Thoracic aorta (tissue), 2 donors: ENCODE results near the gene TRPV6. TPM values are rescaled to one million over a fixed set of nuclear protein-coding genes. Genes with fewer than 3 reads are reported as not detected.

Experiments
- ATAC-seq: fragments of 150-250 bp; one replicate; pipeline ENCODE4 v1.8.0; 2017; ENCODE audit warnings: low read depth; ENCODE audit not compliant: insufficient number of reproducible peaks, low FRiP score
- DNase-seq: peaks from one replicate; pipeline ENCODE4 v3.0.0-alpha.2; 2020; ENCODE audit warnings: low spot score
- H3K27ac ChIP-seq, 2 donors: fragments of 200-600 bp; sonication (generic); 1 replicate in 1 of 2; 2 replicates in 1 of 2; pipeline ENCODE4 v1.5.1; 2016; ENCODE audit warnings: mild to moderate bottlenecking in 2 of 2, moderate library complexity in 2 of 2
- H3K27me3 ChIP-seq: fragments of 200-600 bp; sonication (generic); replicated peaks from 2 replicates; pipeline ENCODE4 v1.6.0; 2016; ENCODE audit warnings: mild to moderate bottlenecking; ENCODE audit not compliant: insufficient read depth
- H3K36me3 ChIP-seq: fragments of 200-600 bp; sonication (generic); one replicate; pipeline ENCODE4 v1.5.1; 2016
- H3K4me1 ChIP-seq, 2 donors: fragments of 200-600 bp; sonication (generic); 1 replicate in 1 of 2; 2 replicates in 1 of 2; pipeline versions ENCODE4 v1.5.1 to v1.6.0; 2016; ENCODE audit warnings: low read depth in 2 of 2, mild to moderate bottlenecking in 1 of 2; ENCODE audit not compliant: control insufficient read depth in 1 of 2
- H3K4me3 ChIP-seq: fragments of 200-600 bp; sonication (generic); 2 replicates; pipeline ENCODE4 v1.5.1; 2016; ENCODE audit warnings: mild to moderate bottlenecking
- H3K9me3 ChIP-seq: fragments of 200-600 bp; sonication (generic); 2 replicates; pipeline ENCODE4 v1.5.1; 2016
- CTCF ChIP-seq: fragments of 200-600 bp; sonication (generic); IDR thresholded peaks from one replicate; pipeline ENCODE4 v1.5.1; 2019; ENCODE audit warnings: antibody characterized with exemption
- total RNA-seq, 2 donors: library from RNA; depleted of rRNA; stranded (reverse); fragments of >200 nt; gene quantifications; one replicate each; pipeline versions ENCODE4 v1.1.0 to v1.2.3, GENCODE V29; 2016

TRPV6 gene
- total RNA-seq, 2 donors from 2014 or later: not detected

GRCh38 chr7:142930126-142930730 is 44.7 kb upstream of the TRPV6 start:
- Histone ChIP-seq H3K36me3 (no peaks in the 10 kb centered on the region), H3K4me1 (no peaks in the 10 kb centered on the region), H3K4me3 (no peak overlapping the region), H3K27ac (no peak overlapping the region), H3K27me3 (no peaks in the 10 kb centered on the region), H3K9me3 (no peaks in the 10 kb centered on the region)
- DNase-seq (no peak), ATAC-seq (no peak)
- TF ChIP-seq CTCF: no peak

- Histone ChIP-seq H3K4me3 (no peak overlapping the region), H3K9me3 (no peaks in the 10 kb centered on the region), H3K36me3 (no peaks in the 10 kb centered on the region), H3K4me1 (no peaks in the 10 kb centered on the region), H3K27me3 (no peaks in the 10 kb centered on the region), H3K27ac (no peak overlapping the region)
- no peak for TF ChIP-seq CTCF
- no peak for DNase-seq
- ATAC-seq: no peak
Measured at GRCh38 chr7:142927949-142928348, 42.4 kb upstream of the TRPV6 start.

- Histone ChIP-seq H3K36me3 (no peaks in the 10 kb centered on the region), H3K4me1 (no peaks in the 10 kb centered on the region), H3K27ac (no peak overlapping the region), H3K27me3 (no peaks in the 10 kb centered on the region), H3K9me3 (no peaks in the 10 kb centered on the region), H3K4me3 (no peak overlapping the region)
- DNase-seq (no peak), ATAC-seq (no peak)
- TF ChIP-seq CTCF: no peak
Measured at GRCh38 chr7:142927085-142927745, 41.7 kb upstream of the TRPV6 start.

DNA sequence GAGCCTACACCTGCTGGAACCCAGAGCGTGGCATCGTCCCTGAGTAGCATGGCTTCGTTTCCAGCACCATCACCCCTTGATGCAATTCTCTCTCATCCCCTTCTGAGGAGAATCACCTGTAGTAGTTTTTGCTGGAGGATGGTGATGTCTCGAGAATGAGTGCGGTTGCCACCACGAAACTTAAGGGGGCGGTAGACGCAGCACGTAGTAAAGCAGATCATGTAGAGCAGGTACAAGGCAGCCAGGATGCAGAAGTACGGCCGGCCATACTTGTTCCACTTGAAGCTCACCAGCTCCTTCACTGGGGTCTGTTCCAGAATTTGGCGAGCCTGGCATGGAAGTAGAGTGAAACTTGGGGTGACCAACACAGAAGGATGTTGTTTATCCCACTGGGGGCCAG is 39.9 kb upstream of the TRPV6 start:
- H3K4me1 ChIP-seq: no peaks in the 10 kb centered on the region
- TF ChIP-seq CTCF: no peak
- no peak for ATAC-seq

GRCh38 chr7:142923391-142923790 is 37.8 kb upstream of the TRPV6 start:
- Histone ChIP-seq H3K36me3 (no peaks in the 10 kb centered on the region), H3K9me3 (no peaks in the 10 kb centered on the region), H3K27me3 (no peaks in the 10 kb centered on the region), H3K4me3 (no peak overlapping the region), H3K27ac (no peak overlapping the region), H3K4me1 (no peaks in the 10 kb centered on the region)
- ATAC-seq (no peak), DNase-seq (no peak)
- TF ChIP-seq CTCF: no peak

More for the DNA sequence above, 39.9 kb upstream of the TRPV6 start:
- no peaks in the 10 kb centered on the region for H3K36me3 ChIP-seq
- H3K27me3 ChIP-seq: no peaks in the 10 kb centered on the region
- no peak overlapping the region for H3K27ac ChIP-seq
- H3K9me3 ChIP-seq: no peaks in the 10 kb centered on the region
- no peak overlapping the region for H3K4me3 ChIP-seq
- DNase-seq: no peak
